Activated CD8-positive, alpha-beta memory T cell treated with anti-CD3 and anti-CD28 coated beads, Interleukin-2, amount 50 U/mL, for 24 hours (primary cell): Measurements from ENCODE around the gene C11orf65.

Experiments
- DNase-seq: peaks from one replicate; pipeline ENCODE4 v3.0.0-alpha.2; 2020; ENCODE audit errors: extremely low read depth

C11orf65 gene

GRCh38 chr11:108369064-108369463, 98.3 kb downstream of the C11orf65 start:
- DNase-seq = no peak

GRCh38 chr11:108368134-108368533, 99.2 kb downstream of the C11orf65 start:
- no peak for DNase-seq

GRCh38 chr11:108364159-108364558, 103.2 kb downstream of the C11orf65 start:
- DNase-seq = no peak

- DNase-seq = no peak
Observed at GRCh38 chr11:108351468-108351867, 115.9 kb downstream of the C11orf65 start.

GRCh38 chr11:108346451-108346850, 120.9 kb downstream of the C11orf65 start:
- DNase-seq = no peak

GRCh38 chr11:108345767-108346166, 121.6 kb downstream of the C11orf65 start:
- DNase-seq = no peak

- DNase-seq = no peak
Observed at GRCh38 chr11:108343714-108344113, 123.6 kb downstream of the C11orf65 start.

- DNase-seq = no peak
Observed at GRCh38 chr11:108341654-108342053, 125.7 kb downstream of the C11orf65 start.

GRCh38 chr11:108340973-108341372, 126.4 kb downstream of the C11orf65 start:
- DNase-seq = no peak

- DNase-seq = no peak
Observed at GRCh38 chr11:108338750-108339149, 128.6 kb downstream of the C11orf65 start.

- DNase-seq = no peak
Observed at GRCh38 chr11:108333403-108333899, 133.9 kb downstream of the C11orf65 start.
